ENCODE results near the gene PPP1R9B. TPM values are rescaled to one million over a fixed set of nuclear protein-coding genes. Genes with fewer than 3 reads are reported as not detected.

Gene PPP1R9B
- total RNA-seq, 1 donor from 2014 or later, result 26.3 TPM

DNA sequence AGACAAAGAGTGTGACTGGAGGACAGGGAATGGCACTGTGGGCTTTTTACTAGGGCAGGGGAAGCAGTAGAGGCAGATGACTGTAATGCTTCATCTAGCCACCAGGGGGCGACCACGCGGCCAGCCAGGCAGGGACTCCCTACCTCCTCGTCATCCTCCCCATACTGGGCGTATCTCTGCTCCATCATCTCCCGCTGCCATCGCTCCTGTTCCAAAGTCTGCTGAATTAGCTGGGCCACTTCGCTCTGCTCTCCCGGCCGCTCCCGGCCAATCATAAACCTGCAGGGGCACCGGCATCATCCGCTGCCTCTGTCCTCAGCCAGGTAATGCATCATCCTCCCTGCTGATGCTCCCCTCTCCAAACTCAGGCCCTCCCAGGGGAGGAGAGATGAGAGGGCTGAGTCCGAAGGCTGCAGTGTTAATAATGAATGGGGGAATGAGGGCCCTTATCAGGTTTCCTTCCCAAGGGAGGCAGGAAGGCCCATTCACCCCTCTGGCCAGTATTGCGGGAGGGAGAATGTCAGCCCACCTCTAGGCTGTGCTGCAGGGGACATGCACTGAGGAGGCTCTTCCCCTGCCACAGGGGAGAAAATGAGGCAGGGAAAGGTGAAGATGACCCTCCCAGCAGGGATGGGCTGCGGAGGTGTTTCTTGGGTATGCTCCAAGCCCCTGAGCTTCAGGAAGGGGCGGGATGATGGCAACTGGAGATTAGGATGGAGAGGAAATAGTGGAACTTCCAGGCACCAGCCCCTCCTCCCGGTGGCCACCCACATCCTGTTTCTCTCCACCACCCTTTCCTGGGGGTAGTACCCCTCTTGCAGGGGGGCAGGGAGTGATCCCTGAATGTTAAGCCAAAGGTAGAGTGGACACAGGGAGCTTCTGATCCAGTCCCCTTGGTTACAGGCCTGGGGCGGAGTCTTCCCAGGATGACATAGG lies 10.3 kb downstream of the PPP1R9B start:
- peak; percentile 75 for ATAC-seq

DNA sequence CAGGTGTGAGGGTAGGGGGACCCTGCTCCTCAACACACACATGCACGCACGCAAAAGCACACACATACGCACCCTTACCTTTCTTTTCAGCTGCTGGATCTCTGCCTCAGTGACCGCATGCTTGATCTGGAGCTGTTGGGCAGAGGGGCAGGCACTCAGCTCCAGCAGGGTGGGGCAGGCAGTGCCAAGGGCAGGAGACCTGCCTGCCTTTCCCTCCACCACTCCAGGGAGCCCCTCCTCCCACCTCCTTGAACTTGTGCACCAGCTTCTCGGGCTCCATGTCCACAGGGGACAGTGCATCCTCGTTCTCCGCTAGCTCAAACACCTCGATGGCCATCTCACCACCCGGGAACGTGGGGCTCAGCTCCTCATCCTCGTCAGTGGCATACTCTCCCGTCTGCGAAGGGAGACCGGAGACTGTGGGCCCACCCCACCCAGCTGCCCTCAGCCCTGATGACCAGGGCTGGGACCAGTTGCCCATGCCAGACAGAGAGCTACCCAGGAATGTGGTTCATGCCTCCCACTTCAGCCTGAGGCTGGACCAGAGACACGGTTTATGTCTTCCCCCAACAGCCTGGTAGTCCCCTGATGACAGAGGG lies 11.2 kb downstream of the PPP1R9B start:
- no peak for ATAC-seq

GRCh38 chr17:50137042-50137441 lies 13.4 kb downstream of the PPP1R9B start:
- ATAC-seq, result no peak

GRCh38 chr17:50136096-50136687 lies 14.3 kb downstream of the PPP1R9B start:
- ATAC-seq, result no peak

DNA sequence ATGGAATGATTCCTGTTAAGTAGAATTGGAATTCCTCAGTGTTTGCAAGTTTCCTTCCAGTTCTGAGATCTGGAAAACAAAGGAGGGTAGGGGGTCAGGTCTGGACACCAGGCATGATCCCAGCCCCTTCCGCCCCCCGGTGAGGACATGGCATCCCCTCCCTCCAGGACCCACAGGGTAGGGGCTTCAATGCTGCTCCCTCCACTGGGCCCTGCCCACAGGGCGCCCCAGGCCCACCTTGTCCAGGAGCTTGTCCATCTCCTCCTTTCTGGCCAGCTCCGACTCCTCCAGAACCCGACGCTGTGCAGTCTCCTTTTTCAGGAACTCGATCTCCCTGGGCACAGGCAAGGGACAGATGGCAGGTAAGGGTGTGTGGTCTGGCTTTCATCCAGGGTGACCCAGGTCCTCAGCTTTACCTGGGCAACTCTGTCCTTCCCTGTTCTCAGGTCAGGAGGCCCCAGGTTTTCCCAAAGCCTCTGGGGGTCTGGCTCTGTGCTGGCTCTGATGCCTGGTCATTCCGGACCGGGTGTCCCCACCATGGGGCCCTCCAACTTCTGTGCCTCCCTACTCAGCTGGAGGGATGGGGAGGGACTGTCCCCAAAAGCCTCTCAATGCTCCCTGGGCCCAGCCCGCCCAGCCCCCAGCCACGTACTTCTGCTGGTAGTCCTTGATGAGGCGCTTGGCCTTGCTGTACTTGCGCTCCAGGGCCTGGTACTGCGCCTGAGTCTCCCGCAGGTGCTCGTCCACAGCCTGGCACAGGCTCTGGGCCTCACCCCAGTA lies 15.0 kb downstream of the PPP1R9B start:
- no peak for ATAC-seq

GRCh38 chr17:50134206-50135110 lies 16.0 kb downstream of the PPP1R9B start:
- no peak for ATAC-seq

DNA sequence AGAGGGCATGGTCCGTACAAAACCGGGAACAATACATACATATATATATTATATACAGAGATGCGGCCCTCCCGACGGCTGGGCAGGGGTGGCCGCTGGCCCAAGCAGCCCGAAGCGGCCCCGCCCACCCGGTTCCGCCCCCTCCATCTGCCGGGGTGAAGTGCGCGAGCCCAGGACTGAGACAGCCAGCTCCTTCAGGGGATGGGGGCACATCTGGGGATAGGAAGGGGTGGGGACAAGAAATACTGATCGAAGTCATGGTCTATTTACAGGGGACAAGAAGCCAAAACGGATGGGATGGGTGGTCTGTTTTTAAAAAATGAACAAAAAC lies 16.7 kb downstream of the PPP1R9B start:
- ATAC-seq, result no peak

- no peak for ATAC-seq
Measured at GRCh38 chr17:50133028-50133768, 17.3 kb downstream of the PPP1R9B start.

GRCh38 chr17:50132104-50132794 lies 18.2 kb downstream of the PPP1R9B start:
- ATAC-seq, result no peak

DNA sequence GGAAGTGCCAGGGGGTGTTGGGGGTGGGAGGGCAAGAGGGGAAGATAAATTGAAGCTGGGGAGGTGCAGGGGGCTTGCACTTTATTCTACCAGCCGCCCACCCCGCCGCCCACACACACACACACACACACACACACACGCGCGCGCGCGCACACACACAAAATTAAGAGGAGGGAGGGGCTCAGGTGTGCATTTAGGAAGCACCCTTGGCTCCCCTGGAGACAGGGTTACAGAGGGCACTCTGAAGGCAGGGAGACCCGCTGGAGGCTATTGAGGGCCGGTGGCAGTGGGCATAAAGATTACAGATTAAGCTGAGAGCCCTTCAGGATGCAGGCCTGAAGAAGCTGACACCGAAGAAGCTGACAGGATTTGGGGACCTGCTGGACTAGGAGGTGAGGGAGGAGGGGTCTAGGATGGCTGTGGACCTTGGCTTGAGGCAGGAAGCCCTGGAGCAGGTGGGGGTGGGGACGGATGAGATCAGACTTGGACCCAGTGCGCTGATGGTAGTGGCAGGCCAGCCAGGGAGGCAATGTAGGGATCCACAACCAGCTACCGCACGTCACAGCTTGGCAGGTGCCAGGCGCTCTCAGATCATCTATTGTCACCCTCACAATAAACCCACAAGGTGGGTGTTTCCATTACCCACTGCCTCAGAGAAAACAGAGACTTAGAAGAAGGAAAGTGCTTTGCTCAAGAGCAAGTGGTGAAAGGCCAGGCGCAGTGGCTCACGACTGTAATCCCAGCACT lies 19.7 kb downstream of the PPP1R9B start:
- ATAC-seq, result no peak

GRCh38 chr17:50129728-50130558 lies 20.5 kb downstream of the PPP1R9B start, which contains the start of gene SAMD14:
Gene SAMD14, minus strand, starts transcription at chr17:50130160. Its CDS starts 5,201 bp downstream, at chr17:50124959.
- ATAC-seq, result peak; percentile 33

GRCh38 chr17:50129353-50129727 lies 21.1 kb downstream of the PPP1R9B start:
- peak; percentile 12 for ATAC-seq

GRCh38 chr17:50128441-50129352 lies 21.8 kb downstream of the PPP1R9B start:
- no peak for ATAC-seq

DNA sequence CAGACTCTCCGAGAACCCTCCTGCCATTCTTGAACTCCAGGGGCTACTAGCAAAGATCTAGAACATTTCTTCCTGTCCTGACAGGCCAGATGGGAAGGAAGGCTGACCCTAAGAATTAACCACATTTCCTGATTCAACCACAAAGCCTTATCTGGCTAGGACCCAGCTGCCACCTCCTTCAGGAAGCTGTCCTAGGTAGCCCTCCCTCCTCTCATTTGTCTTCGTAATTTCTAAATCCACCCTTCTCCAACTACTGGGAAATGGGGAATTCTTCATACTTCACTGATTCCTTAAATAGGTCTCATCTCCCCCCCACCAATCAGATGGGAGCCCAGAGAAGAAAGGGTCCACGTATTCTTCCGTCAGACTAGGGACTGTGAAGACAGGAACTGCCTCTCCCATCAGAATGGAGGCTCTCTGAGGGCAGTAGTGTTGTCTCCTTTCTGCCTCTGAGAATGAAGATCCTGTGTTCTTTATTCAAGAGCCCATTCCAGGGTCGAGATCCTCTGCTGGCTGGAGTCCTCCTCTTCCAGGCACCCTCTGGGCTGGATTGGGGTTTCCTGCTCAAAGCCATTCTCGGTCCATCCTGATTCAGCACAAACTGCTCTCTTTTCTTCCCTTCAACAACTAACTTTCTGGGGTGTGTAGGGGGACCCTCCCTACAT lies 22.6 kb downstream of the PPP1R9B start:
- ATAC-seq, result no peak

- ATAC-seq, result no peak
Measured at GRCh38 chr17:50125420-50125997, 25.0 kb downstream of the PPP1R9B start.

GRCh38 chr17:50123649-50124349 lies 26.7 kb downstream of the PPP1R9B start:
- no peak for ATAC-seq

Measured in esophagus mucosa (tissue), 1 donor.